GM19351 (cell line): Measurements from ENCODE around the gene CATSPER3.

Experiments used
- ATAC-seq: cut with Tn5 transposase; IDR thresholded peaks from one replicate; pipeline ENCODE4 v1.9.1; 2021; ENCODE audit warnings: mild to moderate bottlenecking, moderate library complexity; ENCODE audit not compliant: unreplicated experiment

CATSPER3 gene

GRCh38 chr5:134967607-134968006, at the start of gene CATSPER3:
Gene CATSPER3, plus strand, starts transcription at chr5:134967907. Its CDS starts 85 bp downstream, at chr5:134967992.
- no peak for ATAC-seq

DNA sequence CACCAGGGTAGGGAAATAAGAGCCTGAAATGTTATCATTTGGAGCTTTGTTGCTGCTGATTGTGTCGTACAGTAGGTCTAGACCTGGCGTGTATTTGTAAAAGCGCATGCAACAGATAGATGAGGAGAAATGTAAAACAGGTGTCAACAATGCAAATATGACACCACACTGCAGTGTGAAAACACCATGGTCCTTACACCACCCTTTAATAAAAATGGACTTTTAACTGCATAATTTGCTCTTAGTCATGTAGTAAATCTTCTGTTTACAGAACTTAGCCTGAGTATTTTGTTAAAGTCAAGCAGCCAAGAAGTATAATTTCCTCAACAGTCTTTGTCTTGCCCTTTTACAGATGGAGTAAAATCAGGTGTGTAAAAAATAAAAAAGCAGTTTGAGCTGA, 48.8 kb upstream of the CATSPER3 start:
- ATAC-seq, result no peak

DNA sequence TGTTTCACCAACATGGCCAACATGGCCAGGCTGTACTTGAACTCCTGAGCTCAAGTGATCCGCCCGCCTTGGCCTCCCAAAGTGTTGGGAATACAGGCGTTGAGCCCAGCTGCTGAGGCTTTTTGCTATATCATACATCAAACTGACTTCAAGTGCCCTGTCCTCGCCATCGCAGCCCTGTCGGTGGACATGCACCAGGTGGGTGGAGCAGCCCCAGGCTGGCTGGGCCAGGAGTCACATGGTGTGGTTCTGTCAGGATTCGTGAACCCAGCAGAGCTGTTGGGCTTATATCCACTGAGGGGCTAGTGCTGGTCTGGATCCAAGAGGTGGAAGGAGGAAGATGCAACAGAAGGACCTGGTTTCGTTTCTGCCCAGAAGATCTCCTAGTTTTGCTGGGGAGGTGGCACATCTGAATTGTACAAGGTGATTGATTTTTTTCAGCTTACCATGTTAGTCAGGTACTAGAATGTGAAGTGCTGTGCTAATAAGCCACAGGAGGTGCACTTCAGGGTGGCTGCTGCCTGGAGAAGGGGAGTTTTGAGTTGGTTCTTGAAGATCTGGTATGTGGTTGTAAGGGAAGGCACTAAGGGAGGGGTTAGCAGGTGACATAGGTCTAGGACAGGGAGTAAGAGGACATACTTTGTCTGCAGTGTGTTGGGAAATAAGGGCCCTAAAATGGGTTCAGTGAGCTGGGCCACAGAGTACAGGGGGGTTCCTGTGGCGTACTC, 46.7 kb upstream of the CATSPER3 start:
- ATAC-seq, result no peak

GRCh38 chr5:134932508-134932907, 35.2 kb upstream of the CATSPER3 start:
- ATAC-seq, result no peak

DNA sequence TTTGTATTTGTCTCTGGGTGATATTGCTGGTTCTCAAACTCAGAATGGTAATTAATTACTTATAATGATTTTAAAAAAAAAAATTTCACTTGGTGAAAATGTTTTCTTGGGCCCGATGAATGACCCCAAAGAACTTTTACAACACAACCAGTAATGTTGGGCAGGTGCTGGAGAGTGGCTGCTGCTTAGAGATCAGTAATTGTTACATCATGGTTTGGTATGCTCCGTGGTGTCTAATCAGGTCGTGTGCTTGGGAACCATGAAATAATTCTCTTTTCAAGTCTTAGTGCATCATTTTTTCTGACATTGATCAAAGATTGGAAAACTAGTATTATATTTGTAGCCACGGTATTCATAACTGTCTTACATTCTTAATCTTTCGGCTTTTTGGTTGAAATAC, 33.5 kb upstream of the CATSPER3 start:
- no peak for ATAC-seq

GRCh38 chr5:134935711-134936602, 31.8 kb upstream of the CATSPER3 start:
- ATAC-seq, result no peak

DNA sequence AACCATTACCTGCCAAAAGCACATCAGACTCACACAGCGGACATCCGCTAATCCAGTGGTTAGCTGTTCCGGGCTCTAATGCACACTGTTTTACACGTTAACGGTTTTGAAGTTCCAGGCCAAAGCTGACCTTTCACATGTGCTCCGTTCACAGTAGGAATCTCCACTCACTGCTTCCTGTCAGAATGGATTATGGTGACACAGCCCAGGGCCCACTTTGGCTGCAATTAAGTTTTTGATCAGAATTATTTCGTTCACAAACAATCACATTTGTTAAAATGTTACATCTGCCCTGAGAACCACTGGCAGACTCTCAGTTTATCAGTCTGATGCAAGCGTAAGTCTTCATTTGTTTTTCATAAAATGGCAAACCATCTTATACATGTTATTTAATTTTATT, 30.2 kb upstream of the CATSPER3 start:
- no peak for ATAC-seq

DNA sequence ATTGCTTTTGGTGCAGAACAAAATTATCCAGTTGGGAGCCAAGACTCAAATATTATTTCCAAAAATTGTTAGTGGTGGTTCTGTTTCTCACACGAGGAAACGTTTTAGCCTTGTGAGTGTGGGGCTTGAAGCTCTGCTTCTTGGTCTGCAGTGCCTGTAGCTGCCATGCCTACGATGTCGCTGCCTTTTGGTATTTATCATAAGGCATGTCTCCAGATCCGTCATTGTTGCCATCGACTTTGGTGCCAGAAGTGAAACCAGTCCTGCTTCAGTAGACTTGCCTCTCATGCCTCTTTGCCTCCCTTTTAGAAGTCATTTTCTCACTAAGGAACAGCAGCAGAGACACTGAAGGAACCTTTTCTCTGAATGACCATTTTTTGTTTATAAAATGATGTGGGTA, 29.7 kb upstream of the CATSPER3 start:
- no peak for ATAC-seq

- no peak for ATAC-seq
Measured at GRCh38 chr5:134939500-134939899, 28.2 kb upstream of the CATSPER3 start.

- no peak for ATAC-seq
Measured at GRCh38 chr5:134943547-134943946, 24.2 kb upstream of the CATSPER3 start.

- ATAC-seq, result no peak
Measured at GRCh38 chr5:134944630-134945029, 23.1 kb upstream of the CATSPER3 start.

- no peak for ATAC-seq
Measured at GRCh38 chr5:134945041-134945440, 22.7 kb upstream of the CATSPER3 start.

- no peak for ATAC-seq
Measured at GRCh38 chr5:134948911-134949310, 18.8 kb upstream of the CATSPER3 start.

DNA sequence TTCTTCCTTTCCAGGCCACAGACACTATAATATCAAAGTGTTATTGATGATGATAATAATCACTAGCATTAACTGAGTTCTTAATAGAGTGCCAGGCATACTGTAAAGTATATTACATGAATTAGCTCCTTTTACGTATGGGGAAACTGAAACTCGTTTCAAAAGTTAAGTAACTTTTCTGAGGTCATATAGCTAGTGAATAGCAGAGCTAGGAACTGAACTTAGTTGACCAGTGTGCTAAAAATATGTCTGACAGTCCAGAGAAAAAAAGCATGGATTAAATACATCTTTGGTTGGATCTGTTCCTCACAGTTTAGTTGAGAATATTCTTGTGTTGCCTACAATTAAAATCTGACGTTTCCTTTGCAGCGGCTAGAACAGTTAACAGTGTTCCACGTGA, 18.4 kb upstream of the CATSPER3 start:
- no peak for ATAC-seq

DNA sequence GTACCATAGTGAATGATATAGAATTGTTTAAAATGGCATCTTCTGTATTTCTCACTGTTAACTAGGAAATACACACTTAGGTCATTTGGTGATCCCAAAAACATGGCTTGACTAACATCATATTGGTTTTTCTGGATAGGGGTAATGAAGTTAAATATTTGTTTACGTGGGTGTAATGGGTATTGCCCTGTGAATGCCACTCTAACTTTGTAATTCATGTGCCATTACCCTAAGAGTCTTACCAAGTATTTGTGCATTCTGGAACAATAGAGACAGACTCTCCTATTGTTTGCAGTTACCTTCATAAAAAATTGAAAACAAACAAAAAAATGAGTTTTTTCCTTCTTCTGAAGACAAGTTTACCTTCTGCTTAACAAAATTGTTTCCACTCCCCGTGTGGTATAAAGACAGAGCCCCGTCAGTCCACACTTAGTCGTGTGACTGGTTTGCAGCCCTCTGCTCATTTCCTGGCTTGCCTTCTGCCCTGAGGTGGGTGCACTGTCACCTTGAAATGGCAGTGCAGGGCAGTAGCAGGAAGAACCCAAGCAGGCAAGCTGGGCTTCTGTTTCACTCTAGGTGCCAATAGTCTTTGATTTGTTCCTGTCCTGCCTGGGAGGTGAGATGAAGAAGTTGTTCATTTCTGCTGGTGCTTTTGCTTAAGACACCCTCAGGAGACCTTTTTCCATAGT, 9.6 kb upstream of the CATSPER3 start:
- ATAC-seq, result no peak

DNA sequence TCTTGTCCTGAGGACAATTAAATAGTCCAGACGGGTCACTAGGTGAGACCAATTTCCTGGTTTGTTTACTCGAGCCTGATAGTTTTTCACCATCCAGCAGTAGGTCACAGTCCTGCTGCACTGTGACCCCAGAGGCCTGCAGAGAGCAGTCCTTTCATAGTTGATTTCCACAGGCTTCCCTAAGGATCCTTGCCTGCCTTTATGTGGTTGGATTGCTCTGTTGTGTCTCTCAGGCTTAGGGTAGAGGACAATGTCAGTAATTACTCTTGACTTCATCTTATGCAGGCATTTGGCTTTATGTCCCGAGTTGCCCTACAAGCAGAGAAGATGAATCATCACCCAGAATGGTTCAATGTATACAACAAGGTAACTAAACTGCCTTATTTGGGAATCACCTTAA, 9.0 kb upstream of the CATSPER3 start:
- no peak for ATAC-seq

DNA sequence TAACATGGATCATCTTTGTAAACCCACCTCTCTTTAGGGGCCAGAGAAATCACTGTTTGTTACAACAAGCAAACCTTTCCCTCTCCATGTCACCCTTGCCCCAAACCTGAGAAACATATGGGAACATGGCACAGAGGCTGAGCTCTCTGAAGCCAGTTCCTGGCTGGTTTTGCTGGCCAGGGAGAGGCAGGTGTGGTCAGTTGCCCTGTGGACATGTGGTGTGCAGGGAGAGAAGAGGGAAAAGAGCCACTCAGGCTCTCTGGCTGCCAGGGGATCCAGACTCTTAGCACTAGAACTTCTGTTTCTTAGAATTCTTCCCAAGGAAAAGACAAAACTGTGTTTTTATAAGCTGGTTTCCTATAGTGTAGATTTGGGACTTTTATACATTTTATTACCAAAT, 4.6 kb upstream of the CATSPER3 start:
- no peak for ATAC-seq

- no peak for ATAC-seq
Measured at GRCh38 chr5:134964359-134965270, 3.1 kb upstream of the CATSPER3 start.

- ATAC-seq, result no peak
Measured at GRCh38 chr5:134965271-134965825, 2.4 kb upstream of the CATSPER3 start.

DNA sequence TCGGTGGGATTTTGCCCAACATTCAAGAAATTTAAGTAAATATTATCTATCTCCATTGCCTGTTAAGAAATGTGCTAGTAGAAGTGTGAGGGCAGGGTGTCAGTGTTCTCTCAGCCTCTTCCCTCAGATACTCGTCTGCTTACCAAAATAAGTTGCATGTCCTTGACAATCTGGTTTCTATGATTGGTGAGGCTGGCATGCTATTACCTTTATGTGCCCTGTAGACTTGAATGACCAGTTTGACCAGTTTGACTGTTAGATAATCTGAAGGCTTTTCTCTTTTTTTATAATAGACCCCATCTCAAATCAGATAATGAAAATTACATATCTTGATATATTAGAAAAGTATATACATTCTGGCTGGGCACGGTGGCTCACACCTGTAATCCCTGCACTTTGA, 348 bp downstream of the CATSPER3 start:
- no peak for ATAC-seq
